GM12875 (cell line): ENCODE results near the gene ENTREP1.

Experiments used
- H3K4me3 ChIP-seq: one replicate; pipeline ENCODE4 v1.5.1; 2011; ENCODE audit warnings: low read depth, low read length, control low read depth
- TF ChIP-seq, protein P1 (sequence below): IDR thresholded peaks from 2 replicates; pipeline ENCODE4 v1.5.1; 2011; ENCODE audit warnings: low read depth, mild to moderate bottlenecking, control low read depth, inconsistent platforms, low read length, moderate library complexity, borderline replicate concordance; ENCODE audit not compliant: insufficient read depth

Gene ENTREP1

DNA sequence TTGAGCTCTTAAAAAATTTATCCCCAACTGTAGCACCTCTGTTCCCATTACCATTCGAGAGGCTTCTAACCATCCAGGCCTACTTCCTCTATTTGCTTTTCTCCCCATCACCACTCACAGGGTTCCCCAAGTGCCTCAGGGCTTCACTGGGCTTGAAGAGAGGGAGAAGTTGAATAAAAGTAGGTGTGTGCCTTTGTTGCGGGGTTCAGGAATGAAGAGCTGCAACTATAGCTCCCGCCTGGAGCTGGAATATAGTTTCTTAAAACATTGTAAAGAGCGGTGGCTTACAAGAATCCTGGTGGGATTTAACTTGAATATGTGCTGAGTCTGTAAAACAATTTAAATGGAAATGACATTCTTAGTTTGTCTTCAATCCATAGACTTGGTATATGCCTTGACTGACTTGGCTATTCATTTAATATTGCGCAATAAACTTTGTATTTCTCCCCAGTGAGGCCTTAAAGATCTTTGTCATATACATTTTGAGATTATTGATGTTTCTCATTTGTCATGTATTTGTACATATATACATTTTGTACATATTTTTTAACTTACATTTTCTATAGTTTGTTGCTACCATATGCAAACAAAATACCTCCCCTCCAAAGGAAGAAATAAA is 7.2 kb downstream of the ENTREP1 start:
- TF ChIP-seq, protein P1, sequence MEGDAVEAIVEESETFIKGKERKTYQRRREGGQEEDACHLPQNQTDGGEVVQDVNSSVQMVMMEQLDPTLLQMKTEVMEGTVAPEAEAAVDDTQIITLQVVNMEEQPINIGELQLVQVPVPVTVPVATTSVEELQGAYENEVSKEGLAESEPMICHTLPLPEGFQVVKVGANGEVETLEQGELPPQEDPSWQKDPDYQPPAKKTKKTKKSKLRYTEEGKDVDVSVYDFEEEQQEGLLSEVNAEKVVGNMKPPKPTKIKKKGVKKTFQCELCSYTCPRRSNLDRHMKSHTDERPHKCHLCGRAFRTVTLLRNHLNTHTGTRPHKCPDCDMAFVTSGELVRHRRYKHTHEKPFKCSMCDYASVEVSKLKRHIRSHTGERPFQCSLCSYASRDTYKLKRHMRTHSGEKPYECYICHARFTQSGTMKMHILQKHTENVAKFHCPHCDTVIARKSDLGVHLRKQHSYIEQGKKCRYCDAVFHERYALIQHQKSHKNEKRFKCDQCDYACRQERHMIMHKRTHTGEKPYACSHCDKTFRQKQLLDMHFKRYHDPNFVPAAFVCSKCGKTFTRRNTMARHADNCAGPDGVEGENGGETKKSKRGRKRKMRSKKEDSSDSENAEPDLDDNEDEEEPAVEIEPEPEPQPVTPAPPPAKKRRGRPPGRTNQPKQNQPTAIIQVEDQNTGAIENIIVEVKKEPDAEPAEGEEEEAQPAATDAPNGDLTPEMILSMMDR, result no peak
- no peak overlapping the region for H3K4me3 ChIP-seq

DNA sequence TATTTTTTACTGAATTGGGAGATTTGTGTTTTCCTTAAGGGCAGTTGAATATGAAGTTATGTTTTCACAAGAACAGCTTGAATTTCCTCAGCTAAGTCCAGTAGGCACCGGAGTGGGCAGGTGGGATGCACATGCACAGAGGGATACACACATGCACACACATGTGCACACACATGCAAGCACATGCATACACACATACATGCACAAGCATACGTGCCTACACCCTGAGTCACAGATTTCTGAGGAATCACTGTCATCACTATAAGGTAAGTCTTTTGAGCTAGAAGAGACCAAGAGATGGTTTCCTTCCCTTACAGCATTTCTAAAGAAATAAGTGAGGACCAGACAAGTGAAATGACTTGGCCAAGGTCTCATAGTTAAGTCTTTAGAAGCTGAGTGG is 8.7 kb downstream of the ENTREP1 start:
- TF ChIP-seq, protein P1, result no peak
- no peak overlapping the region for H3K4me3 ChIP-seq

DNA sequence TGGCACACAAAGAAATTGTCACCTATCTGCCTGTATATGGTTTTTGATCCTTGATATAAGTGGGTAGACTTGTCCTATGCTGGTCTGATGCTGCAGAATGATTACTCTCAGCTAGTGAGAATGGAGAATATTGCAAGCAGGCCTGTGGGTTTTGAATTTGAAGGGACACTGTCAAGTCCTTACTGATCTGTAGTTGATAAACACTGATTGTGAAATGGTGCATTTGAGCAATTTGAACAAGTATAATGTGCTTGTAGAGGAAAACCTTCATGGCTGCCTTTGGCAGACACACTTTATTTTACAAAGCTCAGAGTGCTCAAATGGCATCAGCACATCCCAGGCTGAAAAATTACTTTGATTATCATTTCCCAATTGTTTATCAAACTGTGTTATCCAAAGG is 9.3 kb downstream of the ENTREP1 start:
- TF ChIP-seq, protein P1, result no peak
- no peak overlapping the region for H3K4me3 ChIP-seq

DNA sequence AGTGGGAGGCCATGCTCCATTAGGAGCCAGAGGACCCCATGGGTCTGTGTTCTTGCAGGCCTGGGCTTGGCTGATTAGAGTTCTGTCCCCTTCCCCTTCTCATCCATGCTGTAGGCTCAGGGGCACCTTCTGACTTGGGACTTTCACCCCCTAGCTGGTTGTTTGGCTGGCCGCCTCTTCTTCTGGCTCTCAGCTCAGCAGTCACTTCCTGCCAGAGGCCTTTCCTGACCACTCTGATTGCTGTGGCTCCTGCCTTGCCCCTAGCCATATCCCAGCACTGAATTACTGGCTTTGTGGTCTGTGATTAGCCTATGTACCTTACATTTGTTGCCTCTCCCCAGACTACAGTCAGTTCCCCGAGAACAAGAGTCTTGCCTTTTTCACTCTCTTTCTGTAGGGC is 14.6 kb downstream of the ENTREP1 start:
- no peak overlapping the region for H3K4me3 ChIP-seq
- TF ChIP-seq, protein P1, result no peak

DNA sequence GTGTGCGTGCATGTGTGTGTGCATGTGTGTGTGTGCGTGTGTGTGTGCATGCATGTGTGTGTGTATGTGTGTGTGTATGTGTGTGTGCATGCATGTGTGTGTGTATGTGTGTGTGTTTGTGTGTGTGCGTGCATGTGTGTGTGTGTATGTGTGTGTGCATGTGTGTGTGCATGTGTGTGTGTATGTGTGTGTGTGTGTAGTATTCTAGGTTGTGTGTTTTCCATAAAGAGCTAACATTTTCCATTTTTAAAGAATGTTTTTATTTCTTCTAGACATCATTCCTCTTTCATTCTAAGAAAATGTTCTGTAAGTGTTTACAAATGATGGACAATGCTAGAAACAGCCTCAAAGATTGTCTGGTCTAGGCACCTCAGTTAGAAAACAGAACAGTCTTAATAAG is 15.6 kb downstream of the ENTREP1 start:
- TF ChIP-seq, protein P1, result no peak
- H3K4me3 ChIP-seq, result no peak overlapping the region

DNA sequence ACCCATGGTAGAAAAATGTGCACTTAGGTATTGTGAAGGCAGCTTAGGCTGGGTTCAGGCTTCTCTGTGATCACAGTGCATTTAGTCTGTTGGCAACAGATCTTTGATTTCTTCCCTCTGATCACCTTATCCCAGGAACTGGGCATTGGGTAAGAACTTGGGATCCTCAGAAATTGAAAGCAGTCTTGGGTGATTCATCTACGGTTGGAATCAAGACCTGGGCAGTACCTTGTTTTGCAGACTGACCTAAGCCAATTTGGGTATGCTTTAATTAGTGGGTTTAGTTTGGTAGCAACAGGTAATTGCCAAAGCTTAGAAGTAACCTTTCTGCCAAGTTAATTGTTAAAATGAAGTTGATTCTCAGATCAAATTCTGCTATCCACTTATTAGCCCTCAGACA is 17.8 kb downstream of the ENTREP1 start:
- H3K4me3 ChIP-seq, result no peak overlapping the region
- TF ChIP-seq, protein P1, result no peak

DNA sequence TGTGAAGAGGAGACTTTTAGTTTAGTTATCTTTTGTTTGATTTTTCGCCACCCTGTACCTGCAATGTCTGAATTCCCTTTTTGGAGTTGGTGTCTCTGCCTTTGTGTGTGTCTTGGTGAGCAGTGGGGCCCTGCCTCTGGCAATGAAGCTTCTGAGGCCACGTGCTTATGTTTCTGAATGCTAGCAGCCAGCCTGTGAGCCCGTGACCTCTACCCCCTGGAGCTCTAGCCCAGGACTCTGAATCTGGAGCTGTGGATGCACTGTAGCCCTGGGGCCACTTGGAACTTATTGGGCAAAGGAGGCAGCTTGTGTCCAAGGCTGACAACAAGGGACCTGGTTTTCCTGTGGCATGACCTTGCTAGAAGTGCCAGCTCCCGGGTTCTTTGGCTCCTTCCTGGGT is 19.4 kb downstream of the ENTREP1 start:
- no peak overlapping the region for H3K4me3 ChIP-seq

More for the DNA sequence above, 19.4 kb downstream of the ENTREP1 start:
- TF ChIP-seq, protein P1, result no peak
